T follicular helper cell (primary cell): Measurements from ENCODE around the gene ACSM2B.
"Not testable (repeated sequence)": the region's sequence is repeated elsewhere in the genome, so short reads cannot be mapped to it uniquely, and the experiment has no call there.

Experiments
- DNase-seq: peaks from one replicate; pipeline ENCODE4 v3.0.0-alpha.2; 2020; ENCODE audit warnings: low read depth

The ACSM2B gene

GRCh38 chr16:20595068-20595467, 18.9 kb upstream of the ACSM2B start:
- not testable (repeated sequence) for DNase-seq

DNA sequence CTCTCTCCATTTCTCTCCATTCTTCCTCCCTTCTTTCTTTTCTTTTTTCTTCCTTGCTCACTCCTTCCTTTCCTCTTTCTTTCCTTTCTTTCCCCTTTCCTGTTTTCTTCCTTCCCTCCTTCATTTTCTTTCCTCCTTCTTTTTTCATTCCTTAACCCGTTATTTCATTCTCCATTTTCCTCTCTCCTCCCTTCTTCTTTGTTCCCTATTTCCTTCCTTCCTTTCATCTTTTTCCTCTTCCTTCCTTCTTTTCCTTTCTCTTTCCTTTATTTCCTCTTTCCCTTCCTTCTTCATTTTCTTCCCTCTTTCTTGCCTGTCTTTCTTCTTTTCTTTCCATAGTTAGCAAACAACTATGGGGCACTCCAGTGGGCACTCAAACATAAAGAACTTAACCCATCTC, 16.6 kb upstream of the ACSM2B start:
- DNase-seq = not testable (repeated sequence)

- not testable (repeated sequence) for DNase-seq
Measured at GRCh38 chr16:20589486-20589885, 13.3 kb upstream of the ACSM2B start.

GRCh38 chr16:20587645-20588074, 11.5 kb upstream of the ACSM2B start:
- not testable (repeated sequence) for DNase-seq

- DNase-seq = not testable (repeated sequence)
Measured at GRCh38 chr16:20586716-20587115, 10.5 kb upstream of the ACSM2B start.

- not testable (repeated sequence) for DNase-seq
Measured at GRCh38 chr16:20586112-20586511, 9.9 kb upstream of the ACSM2B start.

- DNase-seq = not testable (repeated sequence)
Measured at GRCh38 chr16:20580487-20581259, 4.5 kb upstream of the ACSM2B start.

GRCh38 chr16:20578091-20578490, 1.9 kb upstream of the ACSM2B start:
- not testable (repeated sequence) for DNase-seq

DNA sequence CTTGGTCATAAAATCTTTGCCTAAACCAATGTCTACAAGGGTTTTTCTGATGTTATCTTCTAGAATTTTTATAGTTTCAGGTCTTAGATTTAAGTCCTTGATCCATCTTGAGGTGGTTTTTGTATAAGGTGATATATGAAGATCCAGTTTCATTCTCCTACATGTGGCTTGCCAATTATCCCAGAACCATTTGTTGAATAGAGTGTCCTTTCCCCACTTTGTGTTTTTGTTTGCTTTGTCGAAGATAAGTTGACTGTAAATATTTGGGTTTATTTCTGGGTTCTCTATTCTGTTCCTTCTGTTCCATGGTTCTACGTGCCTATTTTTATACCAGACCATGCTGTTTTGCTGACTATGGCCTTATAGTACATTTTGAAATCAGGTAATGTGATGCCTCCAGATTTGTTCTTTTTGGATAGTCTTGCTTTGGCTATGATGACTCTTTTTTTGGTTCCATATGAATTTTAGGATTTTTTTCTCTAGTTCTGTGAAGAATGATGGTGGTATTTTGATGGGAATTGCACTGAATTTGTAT, 7.0 kb downstream of the ACSM2B start:
- not testable (repeated sequence) for DNase-seq

GRCh38 chr16:20568404-20568803, 7.8 kb downstream of the ACSM2B start:
- DNase-seq = no peak

GRCh38 chr16:20566864-20567263, 9.3 kb downstream of the ACSM2B start:
- no peak for DNase-seq

DNA sequence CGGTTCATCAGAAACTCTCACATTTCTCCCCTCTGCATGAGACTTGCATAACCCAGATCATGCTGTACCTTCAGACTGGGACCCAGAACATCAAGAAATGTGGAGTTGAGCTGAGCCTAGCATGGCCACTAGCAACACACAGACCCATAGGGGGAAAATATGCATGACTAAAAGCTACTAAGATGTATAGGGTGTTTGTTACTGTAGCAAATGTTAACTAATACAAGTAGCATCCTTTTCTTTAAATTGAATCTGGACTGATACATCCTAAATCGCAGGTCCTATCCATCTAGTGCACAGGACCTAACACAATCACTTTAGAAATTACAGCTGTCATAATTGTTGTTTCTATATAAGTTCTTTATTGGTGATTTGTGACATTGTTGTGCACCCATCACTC, 10.8 kb downstream of the ACSM2B start:
- DNase-seq = not testable (repeated sequence)

DNA sequence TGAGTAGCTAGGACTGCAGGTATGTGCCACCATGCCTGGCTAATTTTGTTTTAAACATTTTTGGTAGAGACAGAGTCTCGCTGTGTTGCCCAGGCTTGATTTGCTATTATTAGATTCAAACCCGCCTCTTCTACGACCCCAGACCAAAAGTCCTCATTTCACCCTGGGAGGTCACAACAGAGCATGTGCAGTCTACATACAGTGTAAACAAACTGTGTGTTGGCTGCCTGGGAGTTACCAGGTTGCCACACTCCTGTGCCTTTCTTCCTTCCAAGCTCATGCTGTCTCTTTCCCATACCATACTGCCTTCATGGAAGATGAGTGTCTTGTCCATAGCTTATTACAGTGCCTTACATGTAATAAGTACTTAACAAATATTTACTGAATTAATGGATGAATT, 11.9 kb downstream of the ACSM2B start:
- not testable (repeated sequence) for DNase-seq

DNA sequence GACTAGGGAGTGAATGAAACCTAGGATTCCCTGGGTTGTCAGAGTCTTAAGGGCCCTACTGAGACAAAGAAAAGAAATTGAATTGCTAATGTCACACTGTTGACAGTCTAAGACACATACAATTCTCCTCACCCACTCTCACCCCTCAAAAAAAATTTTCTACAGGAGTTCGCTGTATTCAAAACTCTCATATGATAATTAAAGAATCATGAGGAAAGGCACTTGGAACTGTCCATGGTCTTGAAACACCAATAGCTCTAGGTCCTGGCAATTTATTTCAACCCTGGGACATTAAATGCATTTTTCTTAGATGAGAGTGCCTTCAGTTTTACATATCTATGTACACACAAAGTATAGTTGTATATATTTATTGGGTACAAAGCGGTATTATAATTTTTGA, 20.5 kb downstream of the ACSM2B start:
- DNase-seq = not testable (repeated sequence)

- not testable (repeated sequence) for DNase-seq
Measured at GRCh38 chr16:20554689-20555088, 21.5 kb downstream of the ACSM2B start.

DNA sequence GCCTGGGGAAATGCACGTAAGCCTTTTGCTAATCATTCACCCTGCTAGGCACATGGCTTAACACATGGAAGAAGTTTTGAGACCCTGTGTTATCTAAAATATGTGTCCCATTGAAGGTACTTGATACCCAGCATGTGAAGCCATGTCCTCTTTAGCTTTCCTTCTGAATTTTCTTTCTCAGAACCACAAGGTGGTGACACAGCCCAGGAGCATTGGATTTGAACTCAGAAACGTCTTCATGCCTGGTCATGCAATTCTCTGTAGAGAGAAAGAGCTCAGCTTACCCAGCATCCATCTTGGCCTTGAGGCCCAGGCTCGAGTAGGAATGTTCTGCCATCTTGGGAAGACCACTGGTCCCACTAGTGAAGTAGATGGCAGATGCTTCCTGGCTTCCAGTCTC, 22.7 kb downstream of the ACSM2B start:
- DNase-seq = not testable (repeated sequence)

- DNase-seq = not testable (repeated sequence)
Measured at GRCh38 chr16:20546951-20547350, 29.2 kb downstream of the ACSM2B start.

- DNase-seq = not testable (repeated sequence)
Measured at GRCh38 chr16:20546278-20546853, 29.8 kb downstream of the ACSM2B start.

- not testable (repeated sequence) for DNase-seq
Measured at GRCh38 chr16:20540603-20541316, 35.4 kb downstream of the ACSM2B start.

DNA sequence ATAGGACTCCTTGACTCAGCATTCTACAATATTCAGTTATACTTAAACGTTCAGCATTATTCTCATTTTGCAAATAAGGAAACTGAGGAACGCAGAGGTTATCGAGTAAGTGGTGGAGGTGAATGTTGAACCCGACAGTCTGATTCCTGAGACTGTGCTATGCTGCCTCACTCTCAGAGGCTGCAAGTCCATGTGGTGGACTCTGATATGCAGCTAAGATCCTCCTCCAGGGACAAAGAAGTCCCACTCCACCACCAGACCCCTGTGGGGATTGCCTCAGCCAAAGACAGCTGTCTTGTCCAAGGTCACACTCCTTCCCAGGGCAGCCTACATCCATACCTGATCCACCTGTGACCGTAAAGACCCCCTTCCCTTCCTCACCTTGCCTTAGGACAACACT, 37.5 kb downstream of the ACSM2B start:
- no peak for DNase-seq

GRCh38 chr16:20538181-20538580, 38.0 kb downstream of the ACSM2B start:
- no peak for DNase-seq

- DNase-seq = not testable (repeated sequence)
Measured at GRCh38 chr16:20536669-20537068, 39.5 kb downstream of the ACSM2B start.
